Subcutaneous adipose tissue (tissue), 4 donors: ENCODE results near the gene PARP8. TPM values are rescaled to one million over a fixed set of nuclear protein-coding genes. Genes with fewer than 3 reads are reported as not detected.

Source experiments
- CTCF ChIP-seq: fragments of 450-650 bp; IDR thresholded peaks from one replicate; pipeline ENCODE4 v1.5.1; 2016; ENCODE audit warnings: low read depth, mild to moderate bottlenecking, control low read depth, antibody characterized with exemption, moderate library complexity
- total RNA-seq, 4 donors: library from RNA; depleted of rRNA; stranded (reverse); fragments of >200 nt; gene quantifications; one replicate each; pipeline ENCODE4 v1.1.0, GENCODE V29; 2016

The PARP8 gene
- 10 to 100 TPM in 3 of 4 donors, 1 to 10 TPM in 1; 9.4 to 39.3 (median 28.6) TPM for total RNA-seq

- no peak for TF ChIP-seq CTCF
These were observed at the start of gene PARP8 for GRCh38 chr5:50666261-50667022. PARP8 (plus strand) TSS chr5:50666637; CDS start chr5:50667096, 459 bp downstream.

GRCh38 chr5:50623666-50624065 lies 42.8 kb upstream of the PARP8 start:
- no peak for TF ChIP-seq CTCF

- TF ChIP-seq CTCF: no peak
These were observed 19.8 kb upstream of the PARP8 start for GRCh38 chr5:50646591-50646990.

- no peak for TF ChIP-seq CTCF
These were observed 18.7 kb upstream of the PARP8 start for GRCh38 chr5:50647726-50648125.

- no peak for TF ChIP-seq CTCF
These were observed 12.5 kb upstream of the PARP8 start for GRCh38 chr5:50653946-50654345.

- no peak for TF ChIP-seq CTCF
These were observed 11.2 kb upstream of the PARP8 start for GRCh38 chr5:50655067-50655809.

GRCh38 chr5:50655810-50656205 lies 10.6 kb upstream of the PARP8 start:
- TF ChIP-seq CTCF: no peak
